ENCODE data around the gene PCNA.

Gene PCNA

DNA sequence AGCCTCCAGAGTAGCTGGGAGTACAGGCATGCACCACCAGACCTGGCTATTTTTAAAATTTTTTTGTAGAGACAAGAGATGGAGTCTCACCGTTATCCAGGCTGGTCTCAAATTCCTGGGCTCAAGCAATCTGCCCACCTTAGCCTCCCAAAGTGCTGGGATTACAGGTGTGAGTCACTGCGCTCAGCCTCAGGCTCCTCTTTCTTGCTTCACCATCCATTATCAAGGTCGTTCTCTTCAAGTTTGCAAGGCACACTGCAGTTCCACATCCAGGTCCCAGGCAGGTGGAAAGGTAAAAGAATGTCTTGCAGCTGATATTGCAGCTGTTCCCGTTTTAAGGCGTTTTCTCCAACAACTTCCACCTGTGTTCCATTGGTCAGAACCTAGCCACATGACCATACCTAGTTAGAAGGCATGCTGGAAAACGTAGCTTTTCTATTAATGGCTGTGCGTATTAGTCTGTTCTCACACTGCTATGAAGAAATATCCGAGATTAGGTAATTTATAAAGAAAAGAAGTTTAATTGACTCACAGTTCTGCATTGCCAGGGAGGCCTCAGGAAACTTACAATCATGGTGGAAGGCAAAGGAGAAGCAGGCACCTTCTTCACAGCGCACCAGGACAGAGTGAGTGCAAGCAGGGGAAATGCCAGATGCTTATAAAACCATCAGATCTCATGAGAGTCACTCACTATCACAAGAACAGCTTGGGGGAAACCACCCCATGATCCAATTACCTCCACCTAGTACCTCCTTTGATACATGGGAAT, 51.7 kb downstream of the PCNA start:
- DNase-seq (ENCODE audit: low read depth in 2 of 3, low spot score in 1 of 3), result no peak

DNA sequence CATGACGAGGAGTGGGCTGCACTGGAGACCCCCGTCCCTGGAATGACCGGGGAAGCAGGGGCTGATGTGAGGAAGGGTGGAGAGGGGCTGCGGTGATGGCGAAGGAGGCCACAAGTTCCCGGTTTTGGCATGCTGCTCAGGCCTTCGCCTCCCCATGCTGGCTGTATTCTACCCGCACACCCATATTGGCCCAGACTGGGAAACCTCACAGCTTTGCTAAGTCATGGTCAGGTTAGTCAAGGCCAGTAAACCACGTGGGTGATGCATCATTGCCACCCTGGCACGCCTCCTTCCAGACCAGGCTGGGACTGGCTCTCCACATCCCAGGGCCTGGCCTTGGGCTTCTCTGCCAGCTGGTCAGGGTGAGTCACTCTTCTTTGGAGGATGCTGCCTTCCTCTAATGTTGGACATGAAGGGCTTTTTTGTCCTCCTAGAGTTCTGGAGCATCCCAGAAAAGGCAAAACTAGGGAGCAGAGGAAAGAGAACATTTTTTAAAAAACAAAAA, 53.8 kb downstream of the PCNA start:
- DNase-seq (ENCODE audit: low read depth in 2 of 3, low spot score in 1 of 3), result no peak

DNA sequence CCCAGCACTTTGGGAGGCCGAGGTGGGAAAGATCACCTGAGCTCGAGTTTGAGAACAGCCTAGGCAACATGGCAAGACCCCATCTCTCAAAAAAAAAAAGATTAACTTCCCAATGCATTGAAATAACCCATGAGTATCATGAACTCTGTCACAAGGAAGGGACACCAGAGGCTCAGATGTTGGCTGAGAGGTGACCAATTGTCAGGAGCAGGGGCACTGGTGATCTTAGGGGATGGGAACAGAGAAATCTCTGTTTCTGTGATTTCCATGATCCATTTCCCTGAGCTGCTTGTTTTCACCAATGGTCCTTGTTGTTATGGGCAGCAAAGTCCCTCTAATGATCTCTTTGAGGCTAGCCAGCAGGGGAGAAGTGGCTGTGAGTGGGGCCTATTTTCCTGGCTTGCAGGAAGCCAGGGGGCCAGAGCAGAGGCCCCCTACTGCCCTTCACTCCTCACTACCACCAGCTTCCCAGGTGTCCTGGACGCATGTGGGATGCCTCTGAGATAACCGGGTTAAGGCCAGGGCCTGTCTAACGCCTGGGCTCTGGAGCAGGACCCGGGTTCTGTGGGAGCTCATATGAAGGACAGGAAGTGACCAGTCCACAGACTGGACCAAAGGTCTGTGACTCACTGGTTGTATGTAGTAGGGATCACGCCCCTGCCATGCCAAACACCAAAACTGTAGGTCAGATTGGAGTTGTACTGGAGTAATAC, 54.4 kb downstream of the PCNA start:
- no peak for DNase-seq (ENCODE audit: low read depth in 2 of 3, low spot score in 1 of 3)
